ENCODE results near the gene SLC35F1. TPM values are rescaled to one million over a fixed set of nuclear protein-coding genes. Genes with fewer than 3 reads are reported as not detected.

SLC35F1 gene
- total and polyA plus RNA-seq, 2 donors (not counting 1 experiment from before 2014, with no cell fraction given): not detected

DNA sequence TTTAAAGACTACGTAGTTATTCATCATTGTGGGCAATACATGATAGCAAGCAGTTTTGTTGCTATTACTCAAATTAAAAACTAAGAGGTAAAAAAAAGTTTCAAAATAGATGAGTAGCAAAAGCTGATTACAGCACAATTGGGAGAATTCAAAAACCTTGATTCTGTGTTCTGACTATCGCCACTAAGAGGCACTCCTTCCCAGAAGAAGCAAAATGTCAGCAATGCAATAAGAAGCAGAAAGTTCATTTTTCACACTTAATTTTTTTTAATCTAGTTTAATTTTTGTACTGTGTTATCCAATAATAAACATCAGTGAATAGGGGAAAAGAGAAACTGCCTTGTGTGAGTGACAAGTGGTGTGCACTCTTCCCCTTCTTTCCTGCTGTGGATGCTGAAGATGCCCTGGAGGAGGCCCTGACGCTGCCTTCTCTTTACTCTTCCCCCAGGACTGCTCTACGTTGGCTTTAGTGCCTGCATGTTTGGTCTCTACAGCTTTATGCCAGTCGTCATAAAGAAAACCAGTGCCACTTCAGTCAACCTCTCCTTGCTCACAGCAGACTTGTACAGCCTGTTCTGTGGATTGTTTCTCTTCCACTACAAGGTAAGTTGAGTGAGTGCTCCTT is 377.8 kb downstream of the SLC35F1 start:
- Mint-ChIP-seq H3K27ac (no peak overlapping the region), H3K4me1 (no peaks in the 10 kb centered on the region), H3K4me3 (no peak overlapping the region), H3K27me3 (peaks cover 14% of the 10 kb centered on the region), H3K9me3 (ENCODE audit: insufficient read depth) (no peaks in the 10 kb centered on the region)
- Histone ChIP-seq H2AFZ (ENCODE audit: insufficient read depth, low read depth, low read length, poor library complexity, severe bottlenecking) (no peak overlapping the region), H3K4me2 (replicated peaks; ENCODE audit: low read depth, low read length, poor library complexity, severe bottlenecking) (no peak overlapping the region), H3K9me3 (ENCODE audit: control extremely low read depth in 1 of 3, control insufficient read depth in 2 of 3, insufficient read depth in 1 of 3, low read length in 2 of 3) (no peaks in the 10 kb centered on the region), H3K9ac (ENCODE audit: low read length) (no peak overlapping the region), H3K27me3 (replicated peaks in 1 of 4; ENCODE audit: control extremely low read depth in 1 of 4, control insufficient read depth in 3 of 4, insufficient read depth in 4 of 4, low read length in 3 of 4) (no peaks in the 10 kb centered on the region), H3K36me3 (replicated peaks in 1 of 2; ENCODE audit: control extremely low read depth in 1 of 2, control insufficient read depth in 1 of 2, extremely low read depth in 1 of 2, insufficient read depth in 2 of 2, low read length in 1 of 2) (no peaks in the 10 kb centered on the region), H3K79me2 (ENCODE audit: control insufficient read depth, insufficient read depth, low read length) (no peaks in the 10 kb centered on the region), H3K4me1 (ENCODE audit: control insufficient read depth in 2 of 2, insufficient read depth in 2 of 2, low read length in 2 of 2) (no peaks in the 10 kb centered on the region), H4K20me1 (ENCODE audit: control insufficient read depth, insufficient read depth, low read length, poor library complexity, severe bottlenecking) (no peaks in the 10 kb centered on the region), H3K27ac (ENCODE audit: low read length in 2 of 2) (no peak overlapping the region), H3K4me3 (ENCODE audit: control extremely low read depth in 1 of 5, extremely low read depth in 1 of 5, insufficient read depth in 1 of 5, low read depth in 2 of 5, low read length in 4 of 5) (no peak overlapping the region)
- ChIA-PET CTCF (interaction anchor here (1.6 kb wide), 2 partner anchors 295 to 336 kb away, joined by 3 to 4 read pairs; no protein-coding TSS in a partner anchor), POLR2A (no interaction called here)
- TF ChIP-seq, protein P1, sequence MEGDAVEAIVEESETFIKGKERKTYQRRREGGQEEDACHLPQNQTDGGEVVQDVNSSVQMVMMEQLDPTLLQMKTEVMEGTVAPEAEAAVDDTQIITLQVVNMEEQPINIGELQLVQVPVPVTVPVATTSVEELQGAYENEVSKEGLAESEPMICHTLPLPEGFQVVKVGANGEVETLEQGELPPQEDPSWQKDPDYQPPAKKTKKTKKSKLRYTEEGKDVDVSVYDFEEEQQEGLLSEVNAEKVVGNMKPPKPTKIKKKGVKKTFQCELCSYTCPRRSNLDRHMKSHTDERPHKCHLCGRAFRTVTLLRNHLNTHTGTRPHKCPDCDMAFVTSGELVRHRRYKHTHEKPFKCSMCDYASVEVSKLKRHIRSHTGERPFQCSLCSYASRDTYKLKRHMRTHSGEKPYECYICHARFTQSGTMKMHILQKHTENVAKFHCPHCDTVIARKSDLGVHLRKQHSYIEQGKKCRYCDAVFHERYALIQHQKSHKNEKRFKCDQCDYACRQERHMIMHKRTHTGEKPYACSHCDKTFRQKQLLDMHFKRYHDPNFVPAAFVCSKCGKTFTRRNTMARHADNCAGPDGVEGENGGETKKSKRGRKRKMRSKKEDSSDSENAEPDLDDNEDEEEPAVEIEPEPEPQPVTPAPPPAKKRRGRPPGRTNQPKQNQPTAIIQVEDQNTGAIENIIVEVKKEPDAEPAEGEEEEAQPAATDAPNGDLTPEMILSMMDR (IDR thresholded peaks at IDR 0.05): no peak
- TF ChIP-seq EZH2 (IDR thresholded peaks at IDR 0.05; ENCODE audit: borderline replicate concordance, insufficient read depth, low read depth, low read length, poor library complexity, severe bottlenecking): no peak
- DNase-seq: no peak
- 80% methylated on average over 2 of the region's 5 CpGs for WGBS (ENCODE audit: insufficient coverage)
- intact Hi-C loops (cut with micrococcal nuclease): loop anchor here (5.0 kb wide), 1 partner anchor 827 kb away; no protein-coding TSS in a partner anchor
- ATAC-seq (ENCODE audit: low read depth): no peak

DNA sequence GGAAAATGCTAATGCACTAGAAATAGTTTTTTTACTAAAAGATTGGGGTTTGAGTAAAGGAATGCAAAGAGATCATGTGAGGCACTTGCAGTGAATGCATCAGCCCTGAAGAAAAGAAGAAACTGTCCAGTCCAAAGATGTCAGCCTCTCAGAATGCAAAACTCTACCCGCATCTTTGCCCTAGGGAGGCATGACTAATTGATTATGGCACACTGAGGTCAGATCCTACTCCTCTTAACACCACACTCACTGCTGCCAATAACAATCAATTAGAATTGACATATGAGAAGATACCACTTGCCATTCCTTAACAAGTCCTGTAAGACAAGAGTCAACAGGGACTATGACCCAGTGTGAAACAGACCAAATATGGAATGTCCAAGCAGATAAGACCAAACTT is 378.7 kb downstream of the SLC35F1 start:
- CTCF ChIA-PET: interaction anchor here (1.0 to 1.6 kb wide), 2 partner anchors 18 to 335 kb away, joined by 3 read pairs; no protein-coding TSS in a partner anchor
- Histone ChIP-seq H3K27me3 (replicated peaks in 1 of 4; ENCODE audit: control extremely low read depth in 1 of 4, control insufficient read depth in 3 of 4, insufficient read depth in 4 of 4, low read length in 3 of 4) (no peaks in the 10 kb centered on the region), H3K4me1 (ENCODE audit: control insufficient read depth in 2 of 2, insufficient read depth in 2 of 2, low read length in 2 of 2) (no peaks in the 10 kb centered on the region), H4K20me1 (ENCODE audit: control insufficient read depth, insufficient read depth, low read length, poor library complexity, severe bottlenecking) (no peaks in the 10 kb centered on the region), H3K36me3 (replicated peaks in 1 of 2; ENCODE audit: control extremely low read depth in 1 of 2, control insufficient read depth in 1 of 2, extremely low read depth in 1 of 2, insufficient read depth in 2 of 2, low read length in 1 of 2) (no peaks in the 10 kb centered on the region), H3K9me3 (ENCODE audit: control extremely low read depth in 1 of 3, control insufficient read depth in 2 of 3, insufficient read depth in 1 of 3, low read length in 2 of 3) (no peaks in the 10 kb centered on the region), H3K79me2 (ENCODE audit: control insufficient read depth, insufficient read depth, low read length) (no peaks in the 10 kb centered on the region), H3K27ac (ENCODE audit: low read length in 2 of 2) (no peak overlapping the region), H2AFZ (ENCODE audit: insufficient read depth, low read depth, low read length, poor library complexity, severe bottlenecking) (no peak overlapping the region), H3K4me3 (ENCODE audit: control extremely low read depth in 1 of 5, extremely low read depth in 1 of 5, insufficient read depth in 1 of 5, low read depth in 2 of 5, low read length in 4 of 5) (no peak overlapping the region), H3K4me2 (replicated peaks; ENCODE audit: low read depth, low read length, poor library complexity, severe bottlenecking) (no peak overlapping the region), H3K9ac (ENCODE audit: low read length) (no peak overlapping the region)
- Mint-ChIP-seq H3K27ac (no peak overlapping the region), H3K27me3 (peaks cover 14% of the 10 kb centered on the region), H3K4me3 (no peak overlapping the region), H3K4me1 (no peaks in the 10 kb centered on the region), H3K9me3 (ENCODE audit: insufficient read depth) (no peaks in the 10 kb centered on the region)
- ATAC-seq (ENCODE audit: low read depth) (no peak), DNase-seq (no peak)
- POLR2A ChIA-PET: no interaction called here
- no peak for TF ChIP-seq EZH2 (IDR thresholded peaks at IDR 0.05; ENCODE audit: borderline replicate concordance, insufficient read depth, low read depth, low read length, poor library complexity, severe bottlenecking)
- TF ChIP-seq, protein P1 (IDR thresholded peaks at IDR 0.05): no peak
- no CpG with 5 or more reads among the region's 1 CpG for WGBS (ENCODE audit: insufficient coverage)
- intact Hi-C loops (cut with micrococcal nuclease): no loop called here
